Activated CD8-positive, alpha-beta T cell treated with anti-CD3 and anti-CD28 coated beads for 36 hours (primary cell): ENCODE results near the gene NAXE. TPM values are rescaled to one million over a fixed set of nuclear protein-coding genes. Genes with fewer than 3 reads are reported as not detected.

ENCODE experiments used
- ATAC-seq: fragments of 200-7000 bp; cut with Tn5 transposase; one replicate; pipeline ENCODE4 v1.10.0; 2021; ENCODE audit warnings: mild to moderate bottlenecking, moderate library complexity
- CTCF ChIA-PET: fragments of 350-600 bp; sonication (Branson Sonifier 250); formaldehyde crosslinking; loops from one replicate; lab custom pipeline; 2021; ENCODE audit warnings: antibody characterized with exemption; lab: Charles Lee
- POLR2A ChIA-PET: fragments of 350-600 bp; sonication (Branson Sonifier 250); formaldehyde crosslinking; loops from one replicate; lab custom pipeline; 2021; ENCODE audit warnings: antibody characterized with exemption; lab: Charles Lee
- DNase-seq: peaks from one replicate; pipeline ENCODE4 v3.0.0-alpha.2; 2020
- H3K27ac Mint-ChIP-seq: one replicate; pipeline ENCODE4 v1.8.0; 2021; ENCODE audit warnings: mild to moderate bottlenecking, mixed read lengths
- H3K27me3 Mint-ChIP-seq: one replicate; pipeline ENCODE4 v1.8.0; 2021; ENCODE audit warnings: mixed read lengths
- H3K36me3 Mint-ChIP-seq: one replicate; pipeline ENCODE4 v1.8.0; 2021; ENCODE audit warnings: low read depth, mixed read lengths
- H3K4me1 Mint-ChIP-seq: one replicate; pipeline ENCODE4 v1.8.0; 2021; ENCODE audit warnings: low read depth, mixed read lengths
- H3K4me3 Mint-ChIP-seq: one replicate; pipeline ENCODE4 v1.8.0; 2021; ENCODE audit warnings: mild to moderate bottlenecking, moderate library complexity, mixed read lengths
- H3K9me3 Mint-ChIP-seq: one replicate; pipeline ENCODE4 v1.8.0; 2021; ENCODE audit warnings: mixed read lengths
- intact Hi-C: fragments of 100-400 bp; cut with micrococcal nuclease; formaldehyde crosslinking; loops from one replicate; pipeline ENCODE4 v1.10.0; 2022
- total RNA-seq, 2 experiments: library from RNA; stranded (reverse); gene quantifications; one replicate each; pipeline ENCODE4 v1.2.3, GENCODE V29; 2021
- TF ChIP-seq, protein P1 (sequence below): fragments of 200-600 bp; IDR thresholded peaks from one replicate; pipeline ENCODE4 v1.8.0; 2022; ENCODE audit warnings: antibody characterized with exemption, mild to moderate bottlenecking

The NAXE gene
- total RNA-seq, 2 experiments from 2014 or later = 65.4 to 68.6 TPM

DNA sequence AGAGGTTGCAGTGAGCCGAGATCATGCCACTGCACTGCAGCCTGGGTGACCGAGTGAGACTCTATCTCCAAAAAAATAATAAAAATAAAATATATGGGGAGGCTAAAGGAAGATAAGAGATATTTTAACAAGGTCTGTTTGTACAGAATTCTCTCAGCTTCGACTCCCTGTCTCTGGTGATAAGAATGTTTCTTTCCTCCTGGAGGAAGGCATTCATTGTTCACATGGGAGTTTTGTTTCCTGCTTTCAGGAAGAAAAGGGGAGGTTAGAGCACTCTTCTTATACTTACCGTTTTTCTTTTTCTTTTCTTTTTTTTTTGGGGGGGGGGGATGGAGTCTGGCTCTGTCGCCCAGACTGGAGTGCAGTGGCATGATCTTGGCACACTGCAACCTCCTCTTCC is 2.0 kb upstream of the NAXE start:
- H3K4me1 Mint-ChIP-seq = peaks cover 28% of the 10 kb centered on the region
- ChIA-PET POLR2A (interaction anchor here (0.6 to 1.3 kb wide), 2 partner anchors 11 to 153 kb away, joined by 3 to 4 read pairs; no protein-coding TSS in a partner anchor), CTCF (interaction anchor here (0.9 to 4.5 kb wide), 5 partner anchors 9 to 109 kb away, joined by 3 to 20 read pairs (median 5); partner anchors contain the start of gene GPATCH4)
- no peak for DNase-seq
- no peak overlapping the region for H3K4me3 Mint-ChIP-seq
- no peak for ATAC-seq
- intact Hi-C loops = no loop called here
- H3K36me3 Mint-ChIP-seq = peaks cover 25% of the 10 kb centered on the region
- TF ChIP-seq, protein P1, sequence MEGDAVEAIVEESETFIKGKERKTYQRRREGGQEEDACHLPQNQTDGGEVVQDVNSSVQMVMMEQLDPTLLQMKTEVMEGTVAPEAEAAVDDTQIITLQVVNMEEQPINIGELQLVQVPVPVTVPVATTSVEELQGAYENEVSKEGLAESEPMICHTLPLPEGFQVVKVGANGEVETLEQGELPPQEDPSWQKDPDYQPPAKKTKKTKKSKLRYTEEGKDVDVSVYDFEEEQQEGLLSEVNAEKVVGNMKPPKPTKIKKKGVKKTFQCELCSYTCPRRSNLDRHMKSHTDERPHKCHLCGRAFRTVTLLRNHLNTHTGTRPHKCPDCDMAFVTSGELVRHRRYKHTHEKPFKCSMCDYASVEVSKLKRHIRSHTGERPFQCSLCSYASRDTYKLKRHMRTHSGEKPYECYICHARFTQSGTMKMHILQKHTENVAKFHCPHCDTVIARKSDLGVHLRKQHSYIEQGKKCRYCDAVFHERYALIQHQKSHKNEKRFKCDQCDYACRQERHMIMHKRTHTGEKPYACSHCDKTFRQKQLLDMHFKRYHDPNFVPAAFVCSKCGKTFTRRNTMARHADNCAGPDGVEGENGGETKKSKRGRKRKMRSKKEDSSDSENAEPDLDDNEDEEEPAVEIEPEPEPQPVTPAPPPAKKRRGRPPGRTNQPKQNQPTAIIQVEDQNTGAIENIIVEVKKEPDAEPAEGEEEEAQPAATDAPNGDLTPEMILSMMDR = no peak
- H3K9me3 Mint-ChIP-seq = no peaks in the 10 kb centered on the region
- no peak overlapping the region for H3K27ac Mint-ChIP-seq
- no peaks in the 10 kb centered on the region for H3K27me3 Mint-ChIP-seq

DNA sequence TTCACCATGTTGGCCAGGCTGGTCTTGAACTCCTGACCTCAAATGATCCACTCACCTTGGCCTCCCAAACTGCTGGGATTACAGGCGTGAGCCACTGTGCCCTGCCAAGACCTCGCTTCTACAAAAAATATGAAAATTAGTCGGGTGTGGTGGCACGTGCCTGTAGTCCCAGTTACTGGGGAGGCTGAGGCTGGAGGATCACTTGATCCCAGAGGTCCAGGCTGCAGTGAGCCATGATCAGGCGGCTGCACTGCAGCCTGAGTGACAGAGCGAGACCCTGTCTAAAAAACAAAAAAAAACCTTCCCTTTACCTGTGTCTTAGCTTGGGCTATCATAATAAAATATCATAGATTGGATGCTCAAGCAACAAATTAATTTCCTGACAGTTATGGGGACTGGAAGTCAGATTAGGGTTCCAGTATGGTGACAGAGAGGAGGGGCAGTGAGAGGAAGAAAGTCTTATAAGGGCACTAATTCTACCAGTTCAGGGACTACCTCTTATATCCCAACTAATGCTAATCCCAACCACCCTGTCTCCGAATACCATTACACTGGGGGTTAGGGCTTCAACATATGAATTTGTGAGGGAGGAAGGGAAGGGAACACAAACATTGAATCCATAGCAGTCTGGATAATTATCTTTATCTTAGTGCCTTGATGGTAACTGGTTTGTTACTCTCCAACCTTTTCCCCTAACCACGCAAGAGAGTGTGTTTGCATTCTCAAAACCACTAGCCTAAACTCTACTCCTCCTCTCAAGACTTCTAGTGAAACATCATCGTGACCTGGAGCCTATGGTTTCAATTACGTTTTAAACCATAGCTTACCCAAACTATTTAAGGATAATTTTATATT is 1.0 kb upstream of the NAXE start:
- Mint-ChIP-seq H3K9me3 (no peaks in the 10 kb centered on the region), H3K27ac (peak overlapping the region; percentile 87), H3K27me3 (no peaks in the 10 kb centered on the region), H3K4me1 (peaks cover 30% of the 10 kb centered on the region), H3K4me3 (peak overlapping the region; percentile 77), H3K36me3 (peaks cover 29% of the 10 kb centered on the region)
- TF ChIP-seq, protein P1 = no peak
- DNase-seq (no peak), ATAC-seq (peak; percentile 6)
- CTCF ChIA-PET = interaction anchor here (1.0 to 5.8 kb wide), 11 partner anchors 8 to 110 kb away, joined by 3 to 24 read pairs (median 6); partner anchors contain the start of genes GPATCH4 and MEF2D
- POLR2A ChIA-PET = interaction anchor here (0.6 to 5.2 kb wide), 16 partner anchors 10 to 152 kb away, joined by 3 to 66 read pairs (median 4); partner anchors contain the start of genes GPATCH4, MEF2D and TTC24
- intact Hi-C loops = no loop called here

DNA sequence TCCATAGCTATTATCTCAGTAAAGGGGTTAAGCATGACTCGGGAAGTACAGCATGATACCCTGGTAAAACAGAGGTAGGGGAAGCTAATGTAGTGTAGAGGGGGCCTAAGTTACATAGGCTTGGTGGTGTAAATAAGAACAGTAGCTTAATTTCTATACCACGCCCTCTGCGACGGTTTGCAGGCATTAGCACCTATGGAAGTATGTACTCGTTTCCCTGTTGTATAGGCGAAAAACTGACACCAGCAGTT is 470 bp upstream of the NAXE start:
- ChIA-PET POLR2A (interaction anchor here (0.8 to 5.2 kb wide), 18 partner anchors 9 to 141 kb away, joined by 3 to 66 read pairs (median 5); partner anchors contain the start of genes GPATCH4, MEF2D and TTC24), CTCF (interaction anchor here (1.0 to 5.8 kb wide), 11 partner anchors 8 to 110 kb away, joined by 3 to 24 read pairs (median 6); partner anchors contain the start of genes GPATCH4 and MEF2D)
- peak; percentile 41 for ATAC-seq
- H3K27me3 Mint-ChIP-seq = no peaks in the 10 kb centered on the region
- no peaks in the 10 kb centered on the region for H3K9me3 Mint-ChIP-seq
- peak overlapping the region; percentile 77 for H3K4me3 Mint-ChIP-seq
- TF ChIP-seq, protein P1 = no peak
- peak; percentile 37 for DNase-seq
- H3K4me1 Mint-ChIP-seq = peaks cover 30% of the 10 kb centered on the region
- H3K36me3 Mint-ChIP-seq = peaks cover 26% of the 10 kb centered on the region
- H3K27ac Mint-ChIP-seq = peak overlapping the region; percentile 87
- intact Hi-C loops = no loop called here

DNA sequence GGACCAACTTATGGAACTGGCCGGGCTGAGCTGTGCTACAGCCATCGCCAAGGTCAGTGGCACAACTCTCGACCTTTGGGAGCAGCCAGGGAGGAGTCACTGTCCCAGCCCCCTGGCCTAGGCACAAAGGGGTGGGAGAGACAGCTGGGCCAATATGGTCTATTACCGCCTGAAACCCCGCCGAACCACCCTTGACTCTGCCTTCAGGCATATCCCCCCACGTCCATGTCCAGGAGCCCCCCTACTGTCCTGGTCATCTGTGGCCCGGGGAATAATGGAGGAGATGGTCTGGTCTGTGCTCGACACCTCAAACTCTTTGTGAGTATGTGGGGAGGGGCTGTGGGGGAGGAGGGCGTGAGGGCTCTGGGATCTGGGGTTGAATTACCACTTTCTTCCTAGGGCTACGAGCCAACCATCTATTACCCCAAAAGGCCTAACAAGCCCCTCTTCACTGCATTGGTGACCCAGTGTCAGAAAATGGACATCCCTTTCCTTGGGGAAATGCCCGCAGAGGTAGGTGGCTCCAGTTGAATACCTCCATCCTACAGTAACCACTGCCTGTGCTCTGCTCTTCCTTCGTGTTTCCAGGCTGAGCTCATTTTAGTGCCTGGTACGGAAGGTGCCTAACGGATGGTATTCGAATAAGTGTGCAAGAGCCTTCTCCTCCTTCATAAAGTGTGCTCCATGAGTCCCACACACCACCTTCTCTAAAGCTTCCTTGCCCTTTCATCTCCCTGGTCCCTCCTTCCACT is 758 bp downstream of the NAXE start:
- no peak for ATAC-seq
- POLR2A ChIA-PET = interaction anchor here (1.0 to 5.2 kb wide), 19 partner anchors 8 to 221 kb away, joined by 3 to 66 read pairs (median 6); partner anchors contain the start of genes GPATCH4, MEF2D and TTC24
- H3K4me1 Mint-ChIP-seq = peaks cover 30% of the 10 kb centered on the region

More for the DNA sequence above, 758 bp downstream of the NAXE start:
- no peaks in the 10 kb centered on the region for H3K9me3 Mint-ChIP-seq
- CTCF ChIA-PET = interaction anchor here (0.8 to 5.8 kb wide), 15 partner anchors 8 to 146 kb away, joined by 3 to 24 read pairs (median 4); partner anchors contain the start of genes GPATCH4 and MEF2D
- no peaks in the 10 kb centered on the region for H3K27me3 Mint-ChIP-seq
- peak overlapping the region; percentile 81 for H3K27ac Mint-ChIP-seq
- intact Hi-C loops = no loop called here
- H3K36me3 Mint-ChIP-seq = peaks cover 30% of the 10 kb centered on the region
- TF ChIP-seq, protein P1 = no peak
- DNase-seq = peak; percentile 11
- H3K4me3 Mint-ChIP-seq = peak overlapping the region; percentile 77
